Ureter (tissue), 1 donor: ENCODE data around the gene EMILIN2. TPM values are rescaled to one million over a fixed set of nuclear protein-coding genes. Genes with fewer than 3 reads are reported as not detected.

Source experiments
- DNase-seq: peaks from one replicate; pipeline ENCODE4 v3.0.0-alpha.2; 2020; ENCODE audit warnings: low spot score
- total RNA-seq: library from RNA; stranded (reverse); gene quantifications from one replicate; pipeline ENCODE4 v1.2.4, GENCODE V29; 2023
- donor health status: DM: yes; HTN: yes; CAD: no.

Gene EMILIN2
- total RNA-seq, 1 donor from 2014 or later: 17.5 TPM

DNA sequence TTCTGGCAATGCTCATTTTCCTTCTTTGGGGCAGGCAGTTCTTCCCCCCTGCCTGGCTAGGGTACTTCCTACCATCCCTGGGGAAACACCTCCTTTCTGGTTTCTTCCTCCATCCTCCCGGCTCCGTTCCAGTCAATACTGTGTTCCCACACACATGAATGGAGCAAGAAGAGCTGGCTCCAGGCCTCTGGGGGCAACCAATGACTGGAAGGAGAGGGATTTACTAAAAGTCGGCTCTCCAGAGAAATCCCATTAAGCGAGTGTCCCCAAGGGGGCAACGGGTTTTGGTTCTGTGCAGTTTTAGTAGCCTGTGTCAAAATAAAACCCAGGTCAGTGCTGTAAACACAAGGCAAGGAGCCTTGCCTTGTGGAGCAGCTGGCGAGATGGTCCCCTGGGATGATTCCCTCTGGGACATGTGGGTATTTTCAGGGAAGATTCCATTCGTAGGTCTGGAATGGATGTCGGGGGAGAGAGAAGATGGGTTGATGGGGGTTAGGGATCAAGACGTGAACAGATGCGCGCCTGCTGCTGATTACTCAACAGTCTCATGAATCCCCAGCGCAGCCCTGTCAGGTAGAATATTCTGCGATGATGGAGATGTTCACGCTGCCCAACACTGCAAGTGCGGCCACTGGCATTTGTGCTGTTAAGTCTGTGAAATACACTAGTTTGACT, 32.0 kb downstream of the EMILIN2 start:
- no peak for DNase-seq

GRCh38 chr18:2879889-2880288, 33.1 kb downstream of the EMILIN2 start:
- DNase-seq: no peak

DNA sequence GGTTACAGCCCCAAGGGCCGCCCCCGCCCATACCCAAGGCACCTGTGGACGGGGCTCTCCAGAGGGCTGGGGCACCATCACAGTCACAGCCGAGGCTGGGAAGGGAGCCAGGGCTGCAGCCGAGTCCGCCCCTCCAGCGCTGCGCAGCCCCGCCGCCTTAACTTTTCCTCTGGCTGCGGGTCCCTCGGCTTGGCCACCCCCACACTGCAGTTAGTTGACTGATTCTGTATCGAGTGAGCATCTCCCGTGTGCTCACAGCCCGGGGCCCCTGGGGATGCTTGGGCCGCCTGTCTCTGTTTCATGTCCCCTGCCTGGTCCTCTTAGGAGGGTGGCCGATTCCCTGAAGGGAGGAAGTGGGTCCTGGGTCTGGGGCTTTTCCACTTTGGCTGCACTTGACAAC, 33.7 kb downstream of the EMILIN2 start:
- DNase-seq: no peak

- no peak for DNase-seq
Observed at GRCh38 chr18:2881088-2881839, 34.5 kb downstream of the EMILIN2 start.

DNA sequence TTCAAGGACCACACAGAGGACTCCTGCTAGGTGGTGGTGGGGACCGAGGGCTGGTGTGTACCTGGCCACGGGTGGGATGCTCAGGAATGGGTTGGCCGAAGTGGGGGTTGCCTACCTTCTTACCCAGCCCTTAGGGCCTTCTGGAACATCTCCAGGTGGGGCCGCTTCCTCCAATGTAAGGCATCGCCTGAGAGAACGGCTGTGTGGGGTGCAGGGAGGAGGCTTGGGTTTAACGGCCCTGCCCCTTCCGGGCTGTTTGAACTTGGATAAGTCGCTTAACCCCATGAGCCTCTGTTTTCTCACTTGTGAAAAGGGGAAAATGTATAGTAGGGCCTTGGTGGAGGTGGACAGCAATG, 35.0 kb downstream of the EMILIN2 start:
- DNase-seq: no peak

GRCh38 chr18:2882201-2882600, 35.4 kb downstream of the EMILIN2 start:
- DNase-seq: no peak

DNA sequence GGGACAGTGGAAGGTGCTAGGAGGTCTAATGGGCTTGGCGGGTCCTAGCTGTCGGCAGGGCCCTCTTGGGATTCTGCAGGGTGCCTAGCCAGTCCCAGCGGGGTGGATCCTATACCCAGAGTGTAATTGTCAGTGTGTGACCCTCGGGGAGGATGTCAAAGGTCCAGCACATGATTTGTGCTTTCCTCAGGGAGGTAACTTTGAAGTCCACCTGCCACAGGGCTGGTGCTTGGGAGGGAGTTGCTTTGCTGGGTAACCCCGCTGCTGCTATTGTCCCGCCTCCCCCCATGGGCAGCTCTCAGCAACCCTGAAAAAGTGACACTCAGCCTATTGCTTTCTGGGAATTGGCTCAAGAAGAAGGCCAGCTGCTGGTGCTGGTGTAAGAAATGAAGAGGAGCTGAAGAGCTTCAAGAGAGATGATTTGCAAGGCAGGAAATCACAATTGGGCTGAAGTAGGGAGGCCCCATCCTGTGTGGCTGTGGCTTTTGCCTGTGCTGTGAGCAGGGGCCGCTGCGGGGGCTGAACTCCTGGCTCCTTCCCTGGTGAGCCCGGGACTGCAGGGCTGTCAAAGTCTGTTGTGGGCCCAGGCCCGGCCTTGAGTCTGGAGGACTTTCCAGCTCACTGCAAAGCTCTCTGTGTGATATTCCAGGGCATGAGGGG, 36.4 kb downstream of the EMILIN2 start:
- DNase-seq: no peak

DNA sequence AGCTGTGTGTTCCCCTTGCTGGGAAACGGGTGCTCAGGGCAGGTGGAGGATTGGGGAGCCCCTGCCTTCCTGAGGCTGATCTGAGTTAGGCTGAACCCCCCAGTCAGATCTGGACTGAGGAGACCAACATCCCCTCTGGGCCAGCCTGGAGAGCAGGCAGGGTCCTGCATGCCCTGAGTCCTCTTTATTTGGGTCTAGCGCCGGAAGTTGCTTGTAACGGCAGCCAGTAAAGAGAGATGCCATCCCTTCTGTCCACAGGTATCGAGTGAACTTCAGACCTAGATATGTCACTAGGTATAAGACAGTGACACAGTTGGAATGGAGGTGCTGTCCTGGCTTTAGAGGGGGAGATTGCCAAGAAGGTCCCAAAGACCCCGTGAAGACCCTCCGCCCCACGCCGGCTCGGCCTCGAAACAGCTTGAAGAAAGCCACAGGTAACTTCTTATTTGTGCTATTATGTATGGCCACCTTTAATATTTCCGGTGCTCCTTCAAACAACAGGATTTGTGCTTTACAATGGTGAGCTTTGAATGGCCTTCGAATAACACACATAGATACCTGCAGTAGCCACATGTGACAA, 38.0 kb downstream of the EMILIN2 start:
- no peak for DNase-seq

DNA sequence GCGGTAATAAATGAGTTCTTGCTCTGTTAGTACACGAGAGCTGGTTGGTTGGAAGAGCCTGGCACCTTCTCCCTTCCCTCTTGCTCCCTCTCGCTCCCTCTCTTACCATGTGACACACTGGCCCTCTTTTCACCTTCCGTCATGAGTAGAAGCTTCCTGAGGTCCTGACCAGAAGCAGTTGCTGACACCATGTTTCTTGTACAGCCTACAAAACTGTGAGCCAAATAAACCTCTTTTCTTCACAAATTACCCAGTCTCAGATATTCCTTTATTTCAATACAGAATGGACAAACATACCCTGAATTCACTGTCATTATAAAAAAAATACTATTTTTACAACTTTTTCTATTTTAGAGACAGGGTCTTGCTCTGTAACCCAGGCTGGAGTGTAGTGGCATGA, 40.7 kb downstream of the EMILIN2 start:
- no peak for DNase-seq

DNA sequence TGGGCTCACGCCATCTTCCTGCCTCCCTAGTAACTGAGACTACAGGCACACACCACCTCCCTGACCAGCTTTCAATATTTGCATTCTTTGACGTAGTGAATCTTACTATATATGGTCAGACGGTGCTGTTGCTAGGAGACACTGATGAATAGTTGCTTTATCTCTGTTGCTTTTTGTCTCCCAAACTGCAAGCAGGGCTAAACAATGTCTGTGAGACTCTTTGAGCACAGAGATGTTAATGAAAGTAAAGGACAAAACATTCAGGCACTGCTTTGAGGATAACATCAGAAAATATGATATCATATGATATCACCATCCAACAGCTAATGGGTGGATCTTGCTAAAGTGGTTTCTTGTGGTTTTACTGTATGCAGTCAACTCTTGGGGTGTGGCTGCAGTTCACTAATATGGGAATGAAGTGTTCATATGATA, 43.0 kb downstream of the EMILIN2 start:
- DNase-seq: no peak

- no peak for DNase-seq
Observed at GRCh38 chr18:2890606-2891005, 43.8 kb downstream of the EMILIN2 start.

- no peak for DNase-seq
Observed at GRCh38 chr18:2891526-2892431, 45.0 kb downstream of the EMILIN2 start.

GRCh38 chr18:2893056-2893455, 46.2 kb downstream of the EMILIN2 start:
- DNase-seq: no peak

DNA sequence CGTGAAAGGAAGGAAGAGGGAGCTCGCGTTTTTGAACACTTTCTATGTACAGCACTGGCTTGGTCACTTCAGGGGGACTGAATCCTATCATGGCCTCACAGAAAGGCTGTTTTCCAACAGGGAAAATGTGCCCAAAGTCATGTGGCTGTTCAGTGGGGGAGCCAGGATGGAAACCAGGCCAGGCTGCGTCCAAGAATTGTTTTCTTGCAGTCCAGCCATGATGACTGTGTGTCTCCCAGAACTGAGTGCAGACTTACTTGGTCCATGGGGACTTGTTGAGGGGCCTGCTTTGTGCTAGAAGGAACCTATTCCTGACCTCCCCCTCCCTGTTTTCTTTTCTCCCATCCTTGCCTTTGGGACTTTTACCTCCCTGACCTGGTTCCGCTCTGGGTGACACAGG, 46.9 kb downstream of the EMILIN2 start:
- DNase-seq: no peak

DNA sequence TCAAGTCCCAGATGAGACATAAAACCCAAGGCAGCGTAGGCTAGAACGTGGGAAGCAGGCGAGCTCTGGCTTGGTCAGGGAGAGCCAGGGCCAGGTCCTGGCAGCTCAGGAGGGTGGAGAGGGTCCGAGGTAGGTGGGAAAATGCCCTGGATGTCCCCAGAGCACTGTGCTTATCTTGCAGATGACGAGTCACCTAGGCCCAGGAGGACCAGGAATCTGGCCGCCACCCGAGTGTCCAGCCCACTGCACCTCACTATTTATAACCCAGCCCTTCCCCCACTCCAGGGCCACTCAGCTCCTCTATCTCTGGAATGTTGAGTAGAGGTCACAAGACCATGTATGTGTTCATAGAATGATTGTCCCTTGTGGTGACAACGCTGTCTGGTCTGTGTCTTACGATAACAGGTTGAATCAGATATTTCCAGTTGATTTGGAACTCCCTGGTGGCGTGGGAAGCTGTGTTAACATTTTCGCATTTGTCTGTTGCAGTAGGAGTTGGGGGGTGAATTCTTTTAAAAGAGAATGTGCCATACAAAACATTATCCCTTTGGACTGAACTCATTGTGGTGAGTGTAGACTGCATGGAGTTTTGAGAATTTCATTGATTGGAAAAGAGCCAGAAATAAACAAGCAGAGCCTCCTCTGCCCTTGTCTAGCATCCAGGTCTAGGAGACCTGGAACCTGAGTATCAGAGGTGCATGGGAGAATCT, 47.5 kb downstream of the EMILIN2 start:
- no peak for DNase-seq

GRCh38 chr18:2894841-2895370, 48.1 kb downstream of the EMILIN2 start:
- no peak for DNase-seq

DNA sequence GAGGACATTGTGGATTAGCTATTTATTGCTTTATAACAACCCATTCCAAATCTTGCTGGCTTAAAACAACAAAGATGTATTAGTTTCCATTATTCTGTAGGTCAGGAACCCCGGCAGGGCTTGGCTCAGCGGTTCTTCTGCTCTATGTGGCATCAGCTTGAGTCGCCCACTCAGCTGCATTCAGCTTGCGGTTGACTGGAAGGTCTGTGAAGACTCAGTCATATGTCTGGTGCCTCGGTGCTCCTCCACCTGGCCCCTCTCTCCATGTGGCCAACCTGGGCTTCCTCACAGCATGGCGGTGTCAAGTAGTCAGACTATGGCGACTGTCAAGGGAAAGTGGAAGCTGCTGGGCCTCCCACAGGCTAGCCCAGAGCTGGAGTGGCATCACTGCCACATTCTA, 48.6 kb downstream of the EMILIN2 start:
- no peak for DNase-seq

DNA sequence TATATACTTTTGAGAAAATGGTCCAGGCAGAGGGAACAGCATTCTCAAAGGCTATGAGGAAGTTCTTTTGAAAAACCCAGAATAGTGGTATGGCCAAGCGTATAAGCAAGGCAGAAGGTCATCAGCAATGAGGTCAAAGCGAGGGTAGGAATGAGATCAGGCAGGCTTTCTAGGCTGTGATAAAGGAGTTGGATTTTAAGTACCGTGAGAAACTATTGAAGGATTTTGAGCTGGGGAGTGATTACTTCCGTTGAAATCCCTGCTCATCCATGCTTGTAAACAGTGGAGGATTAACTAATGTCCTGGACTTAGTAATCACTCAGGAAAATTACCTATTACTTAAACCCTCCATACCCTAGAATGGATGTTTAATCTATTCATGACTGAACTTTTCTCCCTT, 50.2 kb downstream of the EMILIN2 start:
- DNase-seq: no peak

DNA sequence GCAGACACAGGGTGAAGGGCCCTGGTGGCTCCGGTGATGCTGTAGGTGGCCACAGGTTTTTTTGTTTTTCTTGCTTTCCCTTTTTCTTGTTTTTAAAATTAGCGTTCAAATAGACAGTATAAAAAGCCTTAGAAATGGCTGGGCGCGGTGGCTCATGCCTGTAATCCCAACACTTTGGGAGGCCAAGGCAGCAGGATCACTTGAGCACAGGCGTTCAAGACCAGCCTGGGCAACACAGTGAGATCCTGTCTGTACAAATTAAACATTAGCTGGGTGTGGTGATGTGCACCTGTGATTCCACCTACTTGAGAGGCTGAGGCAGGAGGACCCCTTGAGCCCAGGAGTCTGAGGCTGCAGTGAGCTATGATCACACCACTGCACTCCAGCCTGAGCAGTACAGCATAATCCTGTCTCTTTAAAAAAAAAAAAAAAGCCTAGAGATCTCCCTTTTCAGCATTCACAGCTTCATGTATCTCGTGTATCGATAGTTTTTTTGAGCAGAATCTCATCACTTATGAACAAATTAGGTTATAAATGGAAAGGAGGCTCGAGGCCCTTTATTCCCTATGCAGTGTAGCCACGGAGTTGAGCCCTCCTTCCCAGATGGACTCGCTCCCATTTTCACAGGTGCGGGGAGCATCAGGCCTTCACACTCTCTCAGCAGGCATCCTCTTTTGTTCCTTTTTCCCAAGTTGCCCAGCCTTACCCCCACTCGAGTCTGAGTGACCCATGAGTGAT, 50.8 kb downstream of the EMILIN2 start:
- DNase-seq: no peak

GRCh38 chr18:2898186-2898640, 51.4 kb downstream of the EMILIN2 start:
- no peak for DNase-seq
